Sigmoid colon (tissue), 4 donors: ENCODE data around the gene ZNF3.

Experiments used
- POLR2AphosphoS5 ChIP-seq, 4 donors: sonication (generic); formaldehyde crosslinking; IDR thresholded peaks; one replicate each; pipeline ENCODE4 v1.6.1; 2017; ENCODE audit warnings: antibody characterized with exemption in 4 of 4
- TF ChIP-seq, protein P1 (sequence below), 4 experiments: fragments of 450-650 bp in 3 of 4; fragments of 200-600 bp in 1 of 4; IDR thresholded peaks; one replicate each; pipeline ENCODE4 v1.5.1; 2016 to 2019; ENCODE audit warnings: antibody characterized with exemption in 4 of 4, mild to moderate bottlenecking in 3 of 4, moderate library complexity in 2 of 4

- no peak for TF ChIP-seq POLR2AphosphoS5 (IDR thresholded peaks at IDR 0.05)
- TF ChIP-seq, protein P1, sequence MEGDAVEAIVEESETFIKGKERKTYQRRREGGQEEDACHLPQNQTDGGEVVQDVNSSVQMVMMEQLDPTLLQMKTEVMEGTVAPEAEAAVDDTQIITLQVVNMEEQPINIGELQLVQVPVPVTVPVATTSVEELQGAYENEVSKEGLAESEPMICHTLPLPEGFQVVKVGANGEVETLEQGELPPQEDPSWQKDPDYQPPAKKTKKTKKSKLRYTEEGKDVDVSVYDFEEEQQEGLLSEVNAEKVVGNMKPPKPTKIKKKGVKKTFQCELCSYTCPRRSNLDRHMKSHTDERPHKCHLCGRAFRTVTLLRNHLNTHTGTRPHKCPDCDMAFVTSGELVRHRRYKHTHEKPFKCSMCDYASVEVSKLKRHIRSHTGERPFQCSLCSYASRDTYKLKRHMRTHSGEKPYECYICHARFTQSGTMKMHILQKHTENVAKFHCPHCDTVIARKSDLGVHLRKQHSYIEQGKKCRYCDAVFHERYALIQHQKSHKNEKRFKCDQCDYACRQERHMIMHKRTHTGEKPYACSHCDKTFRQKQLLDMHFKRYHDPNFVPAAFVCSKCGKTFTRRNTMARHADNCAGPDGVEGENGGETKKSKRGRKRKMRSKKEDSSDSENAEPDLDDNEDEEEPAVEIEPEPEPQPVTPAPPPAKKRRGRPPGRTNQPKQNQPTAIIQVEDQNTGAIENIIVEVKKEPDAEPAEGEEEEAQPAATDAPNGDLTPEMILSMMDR (IDR thresholded peaks at IDR 0.05), result no peak
Observed at GRCh38 chr7:100066953-100067352, 14.6 kb downstream of the ZNF3 start.
